Erythroblast (primary cell): Measurements from ENCODE around the gene NANOS1.

Experiments
- GATA1 ChIP-seq: IDR thresholded peaks from 2 replicates; pipeline ENCODE4 v1.6.1; 2011; ENCODE audit warnings: low read depth, mild to moderate bottlenecking, control low read depth, low read length, moderate library complexity
- POLR2A ChIP-seq: IDR thresholded peaks from 2 replicates; pipeline ENCODE4 v1.6.1; 2011; ENCODE audit warnings: mild to moderate bottlenecking, low read length

DNA sequence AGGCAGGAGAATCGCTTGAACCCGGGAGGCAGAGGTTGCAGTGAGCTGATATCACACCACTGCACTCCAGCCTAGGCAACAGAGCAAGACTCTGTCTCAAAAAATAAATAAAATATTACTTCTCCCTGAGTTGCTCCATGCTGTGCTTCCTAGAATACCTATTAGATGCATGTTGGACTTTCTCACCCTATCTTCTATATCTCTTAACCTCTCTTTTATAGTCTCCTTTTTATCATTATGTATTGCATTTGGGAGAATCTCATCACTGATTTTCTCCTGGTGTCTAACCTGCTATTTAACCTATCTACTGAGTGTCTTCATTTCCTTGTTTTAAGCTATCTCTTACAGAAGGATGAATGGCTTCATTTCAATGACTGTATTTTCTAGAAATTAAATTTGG lies 32.1 kb upstream of the NANOS1 start:
- TF ChIP-seq POLR2A (no peak), GATA1 (no peak)
